Neural crest cell (in vitro differentiated cells): ENCODE measurements around the gene DHX57. TPM values are rescaled to one million over a fixed set of nuclear protein-coding genes. Genes with fewer than 3 reads are reported as not detected.
A peak's percentile ranks its signal among the peaks of the same experiment; 100 is the strongest.
"Not testable (repeated sequence)": the region's sequence is repeated elsewhere in the genome, so short reads cannot be mapped to it uniquely, and the experiment has no call there.

ENCODE experiments used
- DNase-seq: peaks from one replicate; pipeline ENCODE4 v3.0.0; 2021; ENCODE audit warnings: low read depth, mixed read lengths, low spot score
- H3K27ac Mint-ChIP-seq: one replicate; pipeline ENCODE4 v1.8.0; 2021; ENCODE audit warnings: mild to moderate bottlenecking, mixed read lengths; ENCODE audit not compliant: unreplicated experiment
- H3K27me3 Mint-ChIP-seq: 2 replicates; pipeline ENCODE4 v1.8.0; 2021; ENCODE audit warnings: low read depth, mild to moderate bottlenecking, mixed read lengths
- H3K36me3 Mint-ChIP-seq: 2 replicates; pipeline ENCODE4 v1.8.0; 2021; ENCODE audit warnings: low read depth, mild to moderate bottlenecking, mixed read lengths
- H3K4me1 Mint-ChIP-seq: 2 replicates; pipeline ENCODE4 v1.8.0; 2021; ENCODE audit warnings: mixed read lengths
- H3K4me3 Mint-ChIP-seq: one replicate; pipeline ENCODE4 v1.8.0; 2021; ENCODE audit warnings: mild to moderate bottlenecking, mixed read lengths
- H3K9me3 Mint-ChIP-seq: 2 replicates; pipeline ENCODE4 v1.8.0; 2021; ENCODE audit warnings: mixed read lengths
- CTCF ChIP-seq: fragments of 200-600 bp; sonication (generic); conservative IDR thresholded peaks from 2 replicates; pipeline ENCODE4 v1.5.0; 2021; ENCODE audit warnings: antibody characterized with exemption, mild to moderate bottlenecking
- total RNA-seq: library from RNA; stranded (reverse); gene quantifications from 2 replicates; pipeline ENCODE4 v1.2.1, GENCODE V29; 2021

The DHX57 gene
- total RNA-seq, 1 donor from 2014 or later: 39.5 TPM

DNA sequence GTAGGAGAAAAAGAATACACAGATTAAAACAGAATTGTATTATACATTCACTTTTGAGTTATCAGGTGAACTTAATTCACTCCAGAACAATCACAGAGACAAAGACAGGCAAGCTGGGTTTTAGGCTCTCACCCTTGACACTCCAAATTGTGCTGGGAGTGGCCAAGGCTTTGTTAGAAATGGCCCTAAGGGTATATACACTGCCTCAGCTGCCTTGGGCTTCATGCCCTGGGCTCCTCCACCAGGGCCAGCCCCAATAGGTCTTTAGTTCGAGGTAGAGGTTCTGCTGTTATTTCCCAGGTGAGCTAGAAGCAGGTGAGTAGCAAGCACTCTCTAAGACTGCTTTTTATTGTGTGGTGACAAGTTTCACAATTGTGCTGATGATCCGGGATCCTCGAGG, 77.8 kb downstream of the DHX57 start:
- DNase-seq: no peak
- Mint-ChIP-seq H3K27me3 (no peaks in the 10 kb centered on the region), H3K4me3 (no peak overlapping the region), H3K4me1 (no peaks in the 10 kb centered on the region), H3K36me3 (peaks cover 4% of the 10 kb centered on the region), H3K9me3 (no peaks in the 10 kb centered on the region), H3K27ac (peak overlapping the region; percentile 52)
- no peak for TF ChIP-seq CTCF

DNA sequence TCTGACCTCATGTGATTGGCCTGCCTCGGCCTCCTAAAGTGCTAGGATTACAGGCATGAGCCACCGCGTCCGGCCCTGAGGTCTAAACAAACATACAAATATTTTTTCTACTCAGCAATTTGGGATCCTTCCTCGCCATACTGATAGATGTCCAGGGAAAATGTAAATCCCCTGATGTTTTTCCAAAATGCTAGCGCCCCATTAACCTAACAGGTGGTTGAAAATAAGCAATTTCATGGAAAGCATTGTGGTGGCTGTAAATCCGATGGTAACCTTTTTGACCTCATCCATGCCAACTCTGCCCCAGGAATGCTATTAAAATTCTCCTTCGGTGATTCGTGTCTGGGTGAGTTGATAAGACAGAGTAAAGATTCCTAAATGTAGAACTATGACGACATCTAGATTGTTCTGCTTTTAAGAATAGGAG, 78.5 kb downstream of the DHX57 start:
- peaks cover 4% of the 10 kb centered on the region for H3K36me3 Mint-ChIP-seq
- H3K9me3 Mint-ChIP-seq: no peaks in the 10 kb centered on the region
- H3K4me3 Mint-ChIP-seq: no peak overlapping the region
- no peaks in the 10 kb centered on the region for H3K27me3 Mint-ChIP-seq
- TF ChIP-seq CTCF: no peak
- no peak overlapping the region for H3K27ac Mint-ChIP-seq
- no peaks in the 10 kb centered on the region for H3K4me1 Mint-ChIP-seq
- no peak for DNase-seq

DNA sequence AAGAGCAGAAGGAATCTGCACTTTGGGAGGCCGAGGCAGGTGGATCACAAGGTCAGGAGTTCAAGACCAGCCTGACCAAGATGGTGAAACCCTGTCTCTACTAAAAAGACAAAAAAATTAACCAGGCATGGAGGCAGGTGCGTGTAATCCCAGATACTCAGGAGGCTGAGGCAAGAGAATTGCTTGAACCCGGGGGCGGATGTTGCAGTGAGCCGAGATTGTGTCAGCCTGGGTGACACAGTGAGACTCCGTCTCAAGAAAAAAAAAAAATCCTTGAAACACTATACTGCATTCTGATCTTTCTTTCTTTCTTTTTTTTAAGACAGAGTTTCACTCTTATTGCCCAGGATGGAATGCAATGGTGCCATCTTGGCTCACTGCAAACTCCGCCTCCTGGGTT, 80.7 kb downstream of the DHX57 start:
- not testable (repeated sequence) for DNase-seq, H3K27me3 Mint-ChIP-seq, H3K9me3 Mint-ChIP-seq, H3K27ac Mint-ChIP-seq, H3K4me1 Mint-ChIP-seq, H3K4me3 Mint-ChIP-seq, H3K36me3 Mint-ChIP-seq

DNA sequence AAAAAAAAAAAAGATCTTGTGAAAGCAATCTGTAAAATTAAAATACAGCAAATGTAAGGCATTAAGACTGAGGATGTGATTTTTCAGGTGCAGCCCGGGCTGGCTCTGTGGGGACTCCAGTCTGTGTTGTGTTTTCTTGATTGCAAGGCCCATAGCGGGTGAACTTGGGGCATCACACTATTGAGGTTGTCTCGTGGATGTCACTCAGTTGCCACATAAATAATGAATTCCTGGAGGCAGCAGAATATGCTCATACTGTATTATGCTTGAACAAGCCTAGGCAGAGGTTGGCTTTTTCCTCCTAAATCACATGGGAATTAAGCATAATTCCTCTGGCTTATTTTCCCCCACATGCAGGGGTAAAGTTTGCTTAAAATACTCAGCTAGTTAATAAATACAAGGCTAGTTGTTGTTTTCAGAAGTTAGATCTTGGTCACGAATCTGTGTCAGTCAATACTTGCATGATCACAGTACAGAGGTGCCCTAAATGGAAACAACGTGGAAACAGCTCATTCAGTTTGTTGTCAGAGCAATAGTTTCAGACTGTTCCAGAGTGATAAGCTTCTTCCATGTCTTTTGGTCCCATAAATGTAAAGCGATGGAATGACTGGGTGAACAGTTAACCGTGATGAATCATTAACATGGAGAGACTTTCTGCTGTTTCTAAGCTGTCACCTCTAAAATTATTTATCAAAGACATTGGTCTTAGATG, 81.3 kb downstream of the DHX57 start:
- no peaks in the 10 kb centered on the region for H3K9me3 Mint-ChIP-seq
- no peaks in the 10 kb centered on the region for H3K4me1 Mint-ChIP-seq
- H3K36me3 Mint-ChIP-seq: no peaks in the 10 kb centered on the region
- no peaks in the 10 kb centered on the region for H3K27me3 Mint-ChIP-seq
- TF ChIP-seq CTCF: no peak
- H3K4me3 Mint-ChIP-seq: no peak overlapping the region
- no peak overlapping the region for H3K27ac Mint-ChIP-seq
- no peak for DNase-seq

DNA sequence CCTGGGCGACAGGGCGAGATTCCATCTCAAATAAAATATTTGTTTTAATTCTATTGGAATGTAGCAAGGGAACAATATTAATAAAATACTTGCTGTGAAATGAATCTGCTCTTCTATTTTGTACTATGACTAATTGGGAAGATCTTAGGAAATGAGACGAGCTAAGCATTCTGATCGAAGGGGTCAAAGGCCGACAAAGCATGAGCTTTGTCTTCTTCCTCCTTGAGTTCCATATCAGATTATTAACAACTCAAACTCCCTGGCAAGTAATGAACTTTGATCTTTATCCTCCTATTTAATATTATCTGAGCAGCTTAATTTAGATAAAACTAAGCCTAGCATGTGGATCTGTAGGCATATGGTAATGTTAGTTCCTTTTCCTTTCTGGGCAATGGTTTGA, 82.2 kb downstream of the DHX57 start:
- Mint-ChIP-seq H3K27me3 (no peaks in the 10 kb centered on the region), H3K4me3 (no peak overlapping the region), H3K27ac (no peak overlapping the region), H3K4me1 (peaks cover 2% of the 10 kb centered on the region), H3K36me3 (no peaks in the 10 kb centered on the region), H3K9me3 (no peaks in the 10 kb centered on the region)
- no peak for DNase-seq
- TF ChIP-seq CTCF: no peak

GRCh38 chr2:38792751-38793150, 83.0 kb downstream of the DHX57 start:
- DNase-seq: no peak
- no peak for TF ChIP-seq CTCF
- no peaks in the 10 kb centered on the region for H3K27me3 Mint-ChIP-seq
- H3K9me3 Mint-ChIP-seq: no peaks in the 10 kb centered on the region
- no peak overlapping the region for H3K4me3 Mint-ChIP-seq
- H3K36me3 Mint-ChIP-seq: no peaks in the 10 kb centered on the region
- H3K4me1 Mint-ChIP-seq: peaks cover 5% of the 10 kb centered on the region
- no peak overlapping the region for H3K27ac Mint-ChIP-seq

GRCh38 chr2:38792321-38792720, 83.4 kb downstream of the DHX57 start:
- not testable (repeated sequence) for H3K4me3 Mint-ChIP-seq, H3K27me3 Mint-ChIP-seq, H3K27ac Mint-ChIP-seq, H3K4me1 Mint-ChIP-seq, H3K36me3 Mint-ChIP-seq, H3K9me3 Mint-ChIP-seq, DNase-seq
